ENCODE measurements around the gene EEF1AKMT1.
"Not testable (repeated sequence)": the region's sequence is repeated elsewhere in the genome, so short reads cannot be mapped to it uniquely, and the experiment has no call there.

Gene EEF1AKMT1

DNA sequence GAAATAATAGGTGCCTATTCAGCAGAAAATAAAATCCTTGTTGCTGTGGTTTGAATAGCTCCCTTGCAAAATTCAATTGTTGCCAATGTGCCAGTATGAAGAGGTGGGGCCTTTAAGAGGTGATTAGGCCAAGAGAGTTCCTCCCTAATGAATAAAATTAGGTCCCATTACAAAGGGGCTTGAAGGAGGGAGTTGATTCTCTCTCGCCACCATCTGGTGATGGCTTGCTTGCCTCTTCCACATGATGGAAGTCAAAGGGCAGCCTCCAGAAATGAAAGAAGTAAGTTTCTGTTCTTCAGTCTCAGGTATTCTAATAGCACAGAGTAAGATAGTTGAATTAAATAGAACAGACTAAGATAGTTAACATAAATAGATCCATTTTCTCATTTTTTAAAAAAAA, 3.0 kb upstream of the EEF1AKMT1 start:
- no peak for DNase-seq

DNA sequence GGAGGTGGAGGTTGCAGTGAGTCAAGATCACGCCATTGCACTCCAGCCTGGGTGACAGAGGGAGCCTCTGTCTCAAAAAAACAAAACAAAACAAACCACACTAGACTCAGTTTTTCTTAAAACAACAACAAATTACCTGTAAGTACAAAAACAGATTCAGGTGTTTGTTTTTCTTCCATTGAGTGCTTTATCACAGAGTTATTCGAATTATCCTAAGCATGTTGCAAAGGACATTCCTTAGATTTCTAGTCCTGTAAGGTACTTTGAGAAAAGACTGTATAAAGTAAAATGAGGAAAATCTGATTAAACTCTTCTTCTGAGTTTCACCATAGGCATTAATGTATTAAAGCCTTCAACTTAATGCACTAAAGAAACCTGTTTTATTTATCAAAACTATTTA, 2.2 kb upstream of the EEF1AKMT1 start:
- no peak for DNase-seq

DNA sequence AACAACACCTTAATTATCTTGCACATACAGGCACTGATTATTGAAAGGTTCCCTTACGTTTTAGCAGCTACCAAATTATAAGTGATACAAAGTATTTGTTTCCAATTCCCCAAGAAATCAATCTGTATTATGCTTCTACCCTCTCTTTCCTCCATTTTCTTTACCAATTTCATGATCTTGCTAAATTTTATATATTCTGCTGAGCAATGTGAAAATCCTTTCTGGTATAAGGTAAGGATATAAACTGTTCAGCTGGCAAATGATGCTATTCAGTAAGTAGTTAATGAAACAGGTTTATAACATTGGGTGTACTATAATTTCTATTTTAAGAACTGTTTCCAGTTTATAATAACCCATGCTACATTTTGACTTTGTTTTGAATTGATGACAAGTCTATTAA, 985 bp upstream of the EEF1AKMT1 start:
- no peak for DNase-seq

DNA sequence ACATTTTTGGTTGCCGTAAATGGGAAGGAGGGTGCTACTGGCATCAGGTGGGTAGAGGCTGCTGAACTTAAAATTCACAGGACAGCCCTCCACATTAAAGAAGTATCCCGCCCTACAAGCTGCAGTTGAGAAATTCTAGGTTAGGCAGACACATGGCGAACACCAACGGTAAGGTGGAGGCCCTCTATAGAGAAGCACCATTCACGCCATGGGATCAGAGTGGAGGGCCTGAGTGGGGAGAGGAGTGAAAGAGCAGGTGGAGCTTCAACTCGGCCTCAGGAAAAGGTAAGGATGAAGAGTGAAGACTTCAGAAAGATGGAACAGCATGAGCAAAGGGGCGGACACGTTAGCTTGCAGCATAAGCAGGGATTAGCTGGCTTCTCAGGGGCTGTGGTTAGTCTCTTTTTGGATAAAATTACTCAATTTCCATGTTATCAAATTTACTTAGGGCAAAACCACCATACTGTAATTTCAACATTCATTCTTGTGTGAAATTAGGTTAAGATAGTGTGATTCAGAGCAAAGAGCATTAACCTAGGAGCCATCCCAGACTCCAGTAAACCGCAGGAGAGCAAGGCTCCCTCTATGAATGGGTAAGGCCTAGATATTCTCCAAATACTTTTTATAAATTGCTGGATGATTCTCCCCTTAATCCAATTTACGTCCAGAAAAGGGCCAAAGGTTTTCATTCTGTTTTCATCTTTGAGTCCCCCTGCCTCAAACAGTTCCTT, 1.2 kb downstream of the EEF1AKMT1 start:
- no peak for DNase-seq

DNA sequence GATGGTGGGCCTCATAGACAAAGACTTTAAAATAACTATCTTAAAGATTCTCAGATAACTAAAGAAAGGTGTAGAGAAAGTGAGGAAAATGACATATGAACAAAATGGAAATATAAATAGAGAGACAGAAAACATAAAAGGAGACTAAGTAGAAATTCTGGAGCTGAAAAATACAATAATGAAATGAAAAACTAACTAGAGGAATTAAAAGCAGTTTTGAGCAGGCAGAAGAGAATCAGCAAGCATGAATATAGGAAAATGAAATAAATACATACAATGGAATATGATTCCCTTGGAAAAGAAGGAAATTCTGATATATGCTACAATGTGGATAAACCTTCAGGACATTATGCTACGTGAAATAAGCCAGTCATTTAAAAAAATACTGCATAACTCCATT, 3.9 kb downstream of the EEF1AKMT1 start:
- DNase-seq: no peak

DNA sequence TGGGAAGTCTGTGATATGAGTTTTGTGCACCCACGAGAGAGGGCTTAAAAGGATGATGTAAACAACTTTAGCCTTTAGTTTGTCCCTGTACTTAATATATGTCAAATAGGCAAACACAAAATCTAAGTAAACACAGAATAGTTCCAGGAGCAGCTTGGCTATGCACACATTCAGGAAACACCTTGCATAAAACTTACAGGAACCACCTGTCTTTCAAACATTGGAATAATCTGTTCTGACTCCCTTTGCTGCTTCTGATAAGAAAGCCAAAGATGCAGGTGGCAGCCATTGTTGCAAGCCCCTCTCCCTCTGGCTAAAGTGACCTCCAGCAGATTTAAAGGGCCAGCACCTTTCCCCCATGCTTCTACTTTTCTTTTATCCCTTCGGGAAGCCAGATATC, 4.7 kb downstream of the EEF1AKMT1 start:
- DNase-seq: no peak

DNA sequence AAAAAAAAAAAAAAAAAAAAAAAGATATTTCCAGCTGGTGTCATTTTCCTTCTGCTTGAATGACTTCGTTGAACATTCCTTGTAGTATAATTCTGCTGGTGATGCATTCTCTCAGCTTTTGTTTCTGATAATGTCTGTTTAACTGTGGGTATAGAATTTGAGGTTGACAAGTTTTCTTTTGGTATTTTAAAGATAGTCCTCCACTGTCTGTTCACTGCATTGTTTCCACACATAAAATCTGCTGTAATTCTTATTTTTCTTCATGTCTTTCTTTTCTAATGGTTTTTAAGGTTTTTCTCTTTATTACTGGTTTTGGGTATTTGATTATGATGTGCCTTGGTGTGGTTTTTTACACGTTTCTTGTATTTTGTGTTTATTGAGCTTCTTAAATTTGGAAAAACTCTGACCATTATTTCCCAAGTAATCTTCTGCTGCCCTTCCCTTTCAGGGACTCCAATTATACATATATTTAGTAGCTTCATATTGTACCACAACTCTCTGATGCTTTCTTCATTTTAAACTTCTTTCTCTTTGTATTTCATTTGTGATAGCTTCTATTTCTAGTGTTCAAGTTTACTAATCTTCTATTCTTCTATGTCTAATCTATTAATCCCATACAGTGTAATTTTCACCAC, 6.3 kb downstream of the EEF1AKMT1 start:
- DNase-seq: no peak

DNA sequence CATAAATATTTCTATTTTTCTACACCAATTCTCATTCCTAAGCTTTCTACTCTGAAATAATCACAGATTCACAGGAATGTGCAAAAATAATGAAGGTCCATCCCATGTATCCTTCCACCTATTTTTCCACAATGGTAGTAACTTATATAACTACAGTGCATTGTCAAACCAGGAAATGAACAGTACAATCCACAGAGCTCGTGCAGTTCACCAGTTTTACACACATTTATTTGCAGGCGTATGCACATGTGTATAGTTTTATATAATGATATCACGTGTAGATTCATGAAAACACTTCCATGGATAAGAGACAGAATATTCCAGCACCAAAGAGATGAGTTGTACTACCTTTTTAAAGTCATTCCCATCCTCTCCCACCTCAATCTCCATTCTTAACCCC, 12.9 kb downstream of the EEF1AKMT1 start:
- no peak for DNase-seq

DNA sequence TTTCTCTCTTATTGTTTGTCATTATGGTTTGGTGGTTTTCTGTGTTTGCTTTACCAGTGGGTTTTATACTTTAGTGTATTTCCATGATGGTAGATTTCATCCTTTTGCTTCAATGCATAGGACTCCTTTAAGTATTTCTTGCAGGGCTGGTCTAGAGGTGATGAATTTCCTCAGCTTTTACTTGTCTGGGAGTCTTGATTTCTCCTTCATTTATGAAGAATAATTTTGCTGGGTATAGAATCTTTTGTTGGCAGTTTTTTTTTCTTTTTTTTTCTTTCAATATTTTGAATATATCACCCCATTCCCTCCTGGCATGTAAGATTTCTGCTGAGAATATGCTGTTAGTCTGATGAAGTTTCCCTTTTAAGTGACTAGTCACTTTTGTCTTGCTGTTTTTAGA, 19.8 kb downstream of the EEF1AKMT1 start:
- DNase-seq: no peak

DNA sequence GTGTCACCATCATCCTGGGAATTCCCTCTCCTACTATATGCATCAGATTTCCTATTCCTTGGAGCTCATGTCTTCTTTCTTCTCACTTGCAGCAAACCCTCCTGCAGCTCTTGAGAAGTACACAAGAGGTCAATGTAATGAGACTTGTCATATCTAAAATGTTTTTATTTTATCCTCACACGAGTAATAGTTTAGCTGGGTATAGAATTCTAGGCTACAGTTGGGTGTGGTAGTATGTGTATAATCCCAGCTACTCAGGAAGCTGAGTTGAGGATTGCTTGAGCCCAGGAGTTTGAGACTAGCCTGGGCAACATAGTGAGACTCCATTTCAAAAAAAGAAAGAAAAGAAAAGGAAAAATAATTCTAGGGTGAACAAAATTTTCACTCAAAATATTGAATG, 24.4 kb downstream of the EEF1AKMT1 start:
- DNase-seq: no peak

DNA sequence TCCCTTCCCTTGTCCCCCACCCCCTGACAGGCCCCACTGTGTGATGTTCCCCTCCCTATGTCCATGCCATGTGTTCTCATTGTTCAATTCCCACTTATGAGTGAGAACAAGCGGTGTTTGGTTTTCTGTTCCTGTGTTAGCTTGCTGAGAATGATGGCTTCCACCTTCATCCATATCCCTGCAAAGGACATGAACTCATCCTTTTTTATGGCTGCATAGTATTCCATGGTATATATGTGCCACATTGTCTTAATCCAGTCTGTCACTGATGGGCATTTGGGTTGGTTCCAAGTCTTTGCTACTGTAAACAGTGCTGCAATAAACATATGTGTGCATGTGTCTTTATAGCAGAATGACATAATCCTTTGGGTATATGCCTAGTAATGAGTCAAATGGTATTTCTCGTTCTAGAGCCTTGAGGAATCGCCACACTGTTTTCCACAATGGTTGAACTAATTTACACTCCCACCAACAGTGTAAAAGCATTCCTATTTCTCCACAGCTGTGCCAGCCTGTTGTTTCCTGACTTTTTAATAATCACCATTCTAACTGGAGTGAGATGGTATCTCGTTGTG, 29.8 kb downstream of the EEF1AKMT1 start:
- DNase-seq: not testable (repeated sequence)

DNA sequence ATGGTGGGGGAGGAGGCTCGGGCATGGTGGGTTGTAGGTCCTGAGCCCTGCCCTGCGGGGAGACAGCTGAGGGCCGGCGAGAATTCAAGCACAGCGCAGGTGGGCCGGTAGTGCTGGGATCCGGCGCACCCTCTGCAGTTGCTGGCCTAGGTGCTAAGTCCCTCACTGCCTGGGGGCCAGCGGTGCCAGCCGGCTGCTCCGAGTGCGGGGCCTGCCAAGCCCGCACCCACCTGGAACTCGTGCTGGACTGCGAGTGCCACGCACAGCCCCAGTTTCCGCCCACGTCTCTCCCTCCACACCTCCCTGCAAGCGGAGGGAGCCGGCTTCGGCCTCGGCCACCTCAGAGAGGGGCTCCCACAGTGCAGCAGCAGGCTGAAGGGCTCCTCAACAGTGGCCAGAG, 33.7 kb downstream of the EEF1AKMT1 start:
- DNase-seq: no peak

DNA sequence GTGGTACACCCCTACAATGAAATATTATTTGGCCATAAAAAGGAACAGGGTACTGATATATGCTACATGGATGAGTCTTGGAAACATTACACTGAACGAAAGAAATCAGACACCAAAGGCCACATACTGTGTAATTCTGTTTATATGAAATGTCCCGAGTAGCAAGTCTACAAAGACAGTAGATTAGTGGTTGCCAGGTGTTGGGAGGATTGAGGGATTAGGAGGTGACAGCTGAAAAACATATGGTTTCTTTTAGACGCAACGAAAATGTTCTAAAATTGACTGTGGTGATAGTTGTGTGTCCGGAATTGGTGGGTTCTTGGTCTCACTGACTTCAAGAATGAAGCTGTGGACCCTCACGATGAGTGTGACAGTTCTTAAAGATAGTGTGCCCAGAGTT, 35.1 kb downstream of the EEF1AKMT1 start:
- no peak for DNase-seq

DNA sequence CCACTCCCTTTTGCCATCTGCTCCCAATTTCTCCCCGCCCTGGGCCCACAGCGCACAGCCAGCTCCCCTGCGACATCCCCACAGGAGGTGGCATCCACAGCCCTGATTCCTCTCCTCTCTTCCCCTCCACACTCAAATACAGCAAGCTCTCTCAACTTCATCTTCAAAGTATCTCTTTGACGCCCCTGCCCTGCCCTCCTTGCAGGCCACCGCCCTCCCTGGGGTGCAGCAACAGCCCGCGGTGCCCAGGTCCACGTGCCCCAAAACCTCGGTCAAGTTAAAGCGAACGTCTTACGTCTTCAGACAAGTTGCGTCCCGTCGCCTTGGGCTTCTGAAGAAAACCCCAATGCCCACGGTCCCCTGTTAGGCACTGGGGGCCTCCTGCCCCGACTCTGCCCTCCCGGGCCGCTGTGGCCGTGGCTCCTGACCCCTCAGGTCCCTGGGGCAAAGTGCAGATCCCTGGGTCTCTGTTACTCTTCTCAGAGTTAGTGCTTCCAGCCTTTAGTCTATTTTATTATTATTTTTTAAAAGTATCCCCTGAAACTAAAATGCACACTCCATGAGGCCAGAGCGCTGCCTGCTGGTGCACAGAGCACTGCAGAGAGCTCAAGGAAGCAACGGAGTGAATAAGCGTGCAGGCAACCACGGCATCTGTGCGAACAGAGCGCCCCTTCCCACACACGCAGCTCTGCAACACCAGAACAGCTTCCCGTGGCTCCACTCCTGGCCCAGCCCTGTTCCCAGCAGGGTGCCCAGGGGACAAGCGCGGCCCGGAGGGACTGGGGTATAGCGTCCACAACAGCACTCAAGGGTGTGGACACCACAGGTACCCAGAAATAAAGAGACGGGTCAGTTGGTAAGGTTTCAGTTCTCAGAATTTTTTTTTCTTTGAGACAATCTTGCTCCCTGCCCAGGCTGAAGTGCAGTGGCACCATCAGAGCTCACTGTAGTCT, 43.9 kb downstream of the EEF1AKMT1 start:
- no peak for DNase-seq

DNA sequence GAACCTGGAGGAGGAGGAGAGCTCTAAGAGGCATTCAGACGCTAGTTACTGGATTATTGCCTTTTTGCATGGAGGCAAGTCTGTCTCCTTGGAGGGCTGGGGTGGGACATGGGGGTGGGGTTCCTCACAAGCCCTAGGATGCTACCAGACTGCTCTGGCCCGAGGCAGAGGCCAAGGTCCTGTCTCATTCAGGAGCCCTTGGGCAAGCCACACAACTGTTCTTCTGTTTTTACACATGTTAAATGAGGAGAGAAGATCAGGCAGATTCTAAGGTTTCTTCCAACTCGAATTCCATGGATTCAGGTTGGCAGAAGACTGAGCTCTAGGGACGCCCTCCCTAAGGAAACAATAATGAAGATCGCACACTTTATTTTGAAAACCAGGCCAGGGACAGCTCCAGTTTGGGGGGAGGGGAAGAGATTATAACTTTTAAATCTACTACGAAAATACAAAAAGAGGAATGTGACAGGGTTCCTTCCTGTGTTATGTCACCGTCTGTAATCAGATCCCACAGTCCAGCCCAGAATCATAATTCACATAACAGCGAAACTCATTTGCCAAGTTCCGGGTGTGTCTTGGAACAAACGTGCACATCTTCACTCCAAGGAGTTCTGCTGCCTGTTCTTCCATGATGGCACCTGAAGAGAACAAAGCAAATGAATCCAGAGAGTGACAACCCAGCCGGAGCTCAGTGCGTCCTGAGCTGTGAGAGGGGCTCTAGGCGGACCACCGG, 45.0 kb downstream of the EEF1AKMT1 start:
- DNase-seq: no peak

DNA sequence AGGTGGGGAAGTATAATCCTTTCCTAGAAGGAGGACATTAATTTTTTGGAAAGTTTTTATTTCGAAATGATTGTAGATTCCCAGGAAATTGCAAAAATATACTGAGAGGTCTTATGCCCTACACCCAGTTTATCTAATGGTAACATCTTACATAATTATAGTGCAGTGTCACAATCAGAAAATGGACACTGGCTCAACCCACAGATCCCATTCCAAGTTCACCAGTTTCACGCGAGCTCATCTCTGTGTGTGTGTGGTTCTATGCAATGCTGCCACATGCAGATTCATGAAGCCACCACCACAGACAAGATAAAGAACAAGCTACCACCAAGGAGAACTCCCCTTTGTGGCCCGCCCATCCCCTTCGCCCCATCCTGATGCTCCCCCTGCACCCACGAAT, 45.9 kb downstream of the EEF1AKMT1 start:
- no peak for DNase-seq

DNA sequence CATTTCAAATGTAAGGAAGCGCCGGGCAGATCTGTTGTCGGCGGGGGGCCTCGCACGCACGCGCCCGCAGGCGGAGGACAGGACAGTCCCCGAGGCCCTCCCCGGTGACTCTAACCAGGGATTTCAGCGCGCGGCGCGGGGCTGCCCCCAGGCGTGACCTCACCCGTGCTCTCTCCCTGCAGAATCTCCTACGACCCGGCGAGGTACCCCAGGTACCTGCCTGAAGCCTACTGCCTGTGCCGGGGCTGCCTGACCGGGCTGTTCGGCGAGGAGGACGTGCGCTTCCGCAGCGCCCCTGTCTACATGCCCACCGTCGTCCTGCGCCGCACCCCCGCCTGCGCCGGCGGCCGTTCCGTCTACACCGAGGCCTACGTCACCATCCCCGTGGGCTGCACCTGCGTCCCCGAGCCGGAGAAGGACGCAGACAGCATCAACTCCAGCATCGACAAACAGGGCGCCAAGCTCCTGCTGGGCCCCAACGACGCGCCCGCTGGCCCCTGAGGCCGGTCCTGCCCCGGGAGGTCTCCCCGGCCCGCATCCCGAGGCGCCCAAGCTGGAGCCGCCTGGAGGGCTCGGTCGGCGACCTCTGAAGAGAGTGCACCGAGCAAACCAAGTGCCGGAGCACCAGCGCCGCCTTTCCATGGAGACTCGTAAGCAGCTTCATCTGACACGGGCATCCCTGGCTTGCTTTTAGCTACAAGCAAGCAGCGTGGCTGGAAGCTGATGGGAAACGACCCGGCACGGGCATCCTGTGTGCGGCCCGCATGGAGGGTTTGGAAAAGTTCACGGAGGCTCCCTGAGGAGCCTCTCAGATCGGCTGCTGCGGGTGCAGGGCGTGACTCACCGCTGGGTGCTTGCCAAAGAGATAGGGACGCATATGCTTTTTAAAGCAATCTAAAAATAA, 52.1 kb downstream of the EEF1AKMT1 start:
- DNase-seq: peak; percentile 67

DNA sequence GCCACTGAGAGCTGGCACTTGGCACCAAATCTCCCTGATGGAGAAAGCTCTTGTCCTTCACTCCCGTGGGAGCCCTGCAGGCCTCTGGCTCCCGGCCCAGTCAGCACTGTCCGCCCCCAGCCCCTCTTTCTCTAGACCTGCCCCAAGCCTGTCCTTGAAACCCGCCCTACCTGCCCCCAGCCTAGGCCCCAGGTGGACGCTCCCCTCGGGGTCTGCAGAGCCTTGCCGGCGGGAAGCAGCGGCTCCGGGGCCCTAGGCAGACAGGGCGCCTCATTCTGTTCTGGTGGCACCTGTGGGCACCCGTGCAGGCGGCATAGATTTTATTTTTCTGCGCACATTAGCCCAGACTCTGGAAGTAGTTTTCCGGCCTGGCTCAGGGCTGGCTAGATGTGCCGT, 52.7 kb downstream of the EEF1AKMT1 start:
- DNase-seq: no peak

DNA sequence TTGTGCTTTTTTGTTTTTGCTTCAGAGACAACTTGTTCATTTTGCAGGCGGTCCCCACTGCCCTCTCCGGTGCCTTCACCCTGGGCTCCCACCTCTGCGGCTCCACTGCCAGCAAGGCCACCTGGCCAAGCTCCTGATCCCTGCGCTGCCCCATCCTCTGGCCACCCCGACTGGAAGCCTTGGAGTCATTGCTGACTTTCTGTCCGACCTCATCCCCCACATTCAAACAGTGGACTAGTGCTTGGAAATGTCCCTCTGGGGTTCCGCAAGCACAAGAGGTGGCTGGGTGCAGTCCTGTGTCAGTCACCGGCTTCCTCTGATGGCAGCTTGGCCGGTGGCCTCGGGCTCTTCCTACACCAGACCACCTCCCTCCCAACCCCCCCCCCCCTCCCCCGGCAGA, 53.3 kb downstream of the EEF1AKMT1 start:
- no peak for DNase-seq

DNA sequence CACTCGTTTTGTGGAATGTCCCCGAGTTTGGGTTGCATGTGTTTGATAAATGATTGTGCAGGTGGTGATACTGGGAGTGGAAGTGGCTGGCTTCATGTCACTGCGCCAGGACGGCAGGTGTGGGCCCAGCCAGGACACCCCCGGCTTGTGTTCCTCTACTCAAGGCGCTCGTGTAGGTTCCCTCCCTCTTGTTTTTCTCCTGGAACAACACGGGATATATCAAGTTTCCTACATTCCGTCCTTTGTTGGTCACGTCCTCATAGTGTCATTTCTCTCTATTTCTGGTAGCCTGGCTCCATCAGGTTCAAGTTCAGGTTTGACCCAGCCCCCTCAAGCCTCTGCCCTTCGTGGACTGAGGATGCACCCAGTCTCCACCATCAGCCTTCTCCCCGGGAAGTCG, 54.0 kb downstream of the EEF1AKMT1 start:
- no peak for DNase-seq

DNA sequence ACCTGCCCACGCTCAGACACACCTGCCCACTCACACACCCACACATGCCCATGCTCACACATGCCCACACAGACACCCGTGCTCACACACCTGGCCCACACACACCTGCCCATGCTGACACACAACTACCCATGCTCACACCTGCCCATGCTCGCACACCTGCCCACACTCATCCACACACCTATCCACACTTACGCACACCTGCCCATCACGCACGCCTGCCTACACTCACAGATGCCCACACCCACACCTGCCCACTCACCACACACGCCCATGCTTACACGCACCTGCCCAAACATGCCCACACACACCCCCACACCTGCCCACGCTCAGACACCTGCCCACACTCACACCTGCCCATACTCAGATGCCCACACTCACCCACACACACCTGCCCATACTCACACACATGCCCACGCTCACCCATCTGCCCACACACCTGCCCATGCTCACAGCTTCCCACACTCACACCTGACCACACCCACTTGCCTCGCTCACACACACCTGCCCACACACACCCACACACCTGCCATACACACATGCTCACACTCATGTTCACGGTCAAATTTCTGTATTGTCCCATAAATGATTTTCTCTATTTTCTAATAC, 54.7 kb downstream of the EEF1AKMT1 start:
- DNase-seq: no peak

Measured in NCI-H69 (cell line).